ENCODE data around the gene GNAS-AS1. TPM values are rescaled to one million over a fixed set of nuclear protein-coding genes. Genes with fewer than 3 reads are reported as not detected.
A peak's percentile ranks its signal among the peaks of the same experiment; 100 is the strongest.

The GNAS-AS1 gene
- total and polyA plus RNA-seq, 11 donors, result 0.17 to 0.91 (median 0.29) TPM; not detected in 2

GRCh38 chr20:58803533-58803932 lies 47.2 kb downstream of the GNAS-AS1 start:
- Histone ChIP-seq H3K27me3 (peaks cover 0 to 38% (median 12%) of the 10 kb centered on the region in 9 donors), H3K9me3 (no peaks in the 10 kb centered on the region), H3K27ac (no peak overlapping the region), H3K4me3 (no peak overlapping the region), H3K36me3 (no peaks in the 10 kb centered on the region), H3K4me1 (no peaks in the 10 kb centered on the region)
- 87 to 91% (median 88%) methylated on average over 18 of the region's 18 CpGs for WGBS, 4 donors
- DNase-seq (peak in 1 of 5 donors; percentile 24), ATAC-seq (no peak)
- TF ChIP-seq POLR2A (IDR thresholded peaks at IDR 0.05) (no peak), CTCF (IDR thresholded peaks at IDR 0.05) (no peak)
- intact Hi-C loops (cut with DNase I), result no loop called here

GRCh38 chr20:58802061-58802460 lies 48.6 kb downstream of the GNAS-AS1 start:
- Histone ChIP-seq H3K36me3 (no peaks in the 10 kb centered on the region), H3K27me3 (peaks cover 0 to 29% (median 12%) of the 10 kb centered on the region in 9 donors), H3K9me3 (no peaks in the 10 kb centered on the region), H3K27ac (no peak overlapping the region), H3K4me3 (no peak overlapping the region), H3K4me1 (no peaks in the 10 kb centered on the region)
- ATAC-seq (no peak), DNase-seq (no peak)
- TF ChIP-seq POLR2A (IDR thresholded peaks at IDR 0.05), result no peak
- TF ChIP-seq CTCF (IDR thresholded peaks at IDR 0.05), result no peak
- intact Hi-C loops (cut with DNase I), result no loop called here
- WGBS, 4 donors, result 86 to 88% (median 88%) methylated on average over 11 of the region's 11 CpGs

- Histone ChIP-seq H3K4me1 (no peaks in the 10 kb centered on the region), H3K27me3 (peaks cover 0 to 32% (median 12%) of the 10 kb centered on the region in 9 donors), H3K36me3 (no peaks in the 10 kb centered on the region), H3K27ac (no peak overlapping the region), H3K4me3 (no peak overlapping the region), H3K9me3 (no peaks in the 10 kb centered on the region)
- DNase-seq, result peak in 1 of 5 donors; percentile 40
- intact Hi-C loops (cut with DNase I), result no loop called here
- no peak for ATAC-seq
- no peak for TF ChIP-seq POLR2A (IDR thresholded peaks at IDR 0.05)
- TF ChIP-seq CTCF (IDR thresholded peaks at IDR 0.05), result no peak
- 62 to 68% (median 66%) methylated on average over 22 of the region's 22 CpGs for WGBS, 4 donors
Measured at GRCh38 chr20:58800134-58800871, 50.4 kb downstream of the GNAS-AS1 start.

GRCh38 chr20:58797371-58798338 lies 53.0 kb downstream of the GNAS-AS1 start:
- peaks cover 0 to 29% (median 4%) of the 10 kb centered on the region in 9 donors for H3K27me3 ChIP-seq
- intact Hi-C loops (cut with DNase I), result no loop called here
- DNase-seq, result no peak

More at GRCh38 chr20:58797371-58798338, 53.0 kb downstream of the GNAS-AS1 start:
- Histone ChIP-seq H3K4me3 (no peak overlapping the region), H3K36me3 (no peaks in the 10 kb centered on the region), H3K9me3 (no peaks in the 10 kb centered on the region), H3K27ac (no peak overlapping the region), H3K4me1 (no peaks in the 10 kb centered on the region)
- ATAC-seq, result no peak
- TF ChIP-seq CTCF (IDR thresholded peaks at IDR 0.05) (no peak), POLR2A (IDR thresholded peaks at IDR 0.05) (no peak)
- WGBS, 4 donors, result 79 to 85% (median 83%) methylated on average over 22 to 26 of the region's 26 CpGs

Data from heart left ventricle (tissue), 16 donors.